ENCODE results near the gene LAMTOR2.
A peak's percentile ranks its signal among the peaks of the same experiment; 100 is the strongest.
"Not testable (repeated sequence)": the region's sequence is repeated elsewhere in the genome, so short reads cannot be mapped to it uniquely, and the experiment has no call there.

The LAMTOR2 gene

GRCh38 chr1:156052862-156053767 lies 1.5 kb upstream of the LAMTOR2 start:
- DNase-seq (ENCODE audit: low spot score): peak; percentile 84

GRCh38 chr1:156053768-156054499 lies 648 bp upstream of the LAMTOR2 start, which contains the start of gene UBQLN4:
UBQLN4 (minus strand) TSS chr1:156053798; CDS start chr1:156053701, 97 bp downstream.
- peak; percentile 94 for DNase-seq (ENCODE audit: low spot score)

- no peak for DNase-seq (ENCODE audit: low spot score)
Measured at GRCh38 chr1:156055281-156056048, 883 bp downstream of the LAMTOR2 start.

- DNase-seq (ENCODE audit: low spot score): no peak
Measured at GRCh38 chr1:156056326-156056849, 1.8 kb downstream of the LAMTOR2 start.

GRCh38 chr1:156060937-156061636 lies 6.5 kb downstream of the LAMTOR2 start, which contains the start of gene RAB25:
RAB25 (plus strand) TSS chr1:156061160; CDS start chr1:156061401, 241 bp downstream.
- no peak for DNase-seq (ENCODE audit: low spot score)

- DNase-seq (ENCODE audit: low spot score): peak; percentile 42
Measured at GRCh38 chr1:156062189-156062588, 7.6 kb downstream of the LAMTOR2 start.

GRCh38 chr1:156063997-156064285 lies 9.4 kb downstream of the LAMTOR2 start:
- DNase-seq (ENCODE audit: low spot score): no peak

GRCh38 chr1:156064615-156065014 lies 10.0 kb downstream of the LAMTOR2 start:
- DNase-seq (ENCODE audit: low spot score): no peak

- no peak for DNase-seq (ENCODE audit: low spot score)
Measured at GRCh38 chr1:156065212-156065611, 10.6 kb downstream of the LAMTOR2 start.

- DNase-seq (ENCODE audit: low spot score): no peak
Measured at GRCh38 chr1:156065871-156066270, 11.3 kb downstream of the LAMTOR2 start.

GRCh38 chr1:156067262-156067661 lies 12.7 kb downstream of the LAMTOR2 start:
- no peak for DNase-seq (ENCODE audit: low spot score)

GRCh38 chr1:156069490-156070455 lies 15.2 kb downstream of the LAMTOR2 start:
- DNase-seq (ENCODE audit: low spot score): no peak

GRCh38 chr1:156070548-156070947 lies 16.0 kb downstream of the LAMTOR2 start:
- DNase-seq (ENCODE audit: low spot score): no peak

- DNase-seq (ENCODE audit: low spot score): not testable (repeated sequence)
Measured at GRCh38 chr1:156071332-156071816, 16.8 kb downstream of the LAMTOR2 start.

- DNase-seq (ENCODE audit: low spot score): no peak
Measured at GRCh38 chr1:156072251-156072650, 17.7 kb downstream of the LAMTOR2 start.

- DNase-seq (ENCODE audit: low spot score): no peak
Measured at GRCh38 chr1:156073110-156073687, 18.6 kb downstream of the LAMTOR2 start.

GRCh38 chr1:156073740-156074139 lies 19.2 kb downstream of the LAMTOR2 start:
- DNase-seq (ENCODE audit: low spot score): no peak

GRCh38 chr1:156074661-156075060 lies 20.1 kb downstream of the LAMTOR2 start:
- no peak for DNase-seq (ENCODE audit: low spot score)

GRCh38 chr1:156075162-156075561 lies 20.6 kb downstream of the LAMTOR2 start:
- no peak for DNase-seq (ENCODE audit: low spot score)

- DNase-seq (ENCODE audit: low spot score): no peak
Measured at GRCh38 chr1:156075775-156076204, 21.2 kb downstream of the LAMTOR2 start.
